GM23338 (cell line): ENCODE data around the gene KCNT1. TPM values are rescaled to one million over a fixed set of nuclear protein-coding genes. Genes with fewer than 3 reads are reported as not detected.

Source experiments
- ATAC-seq: fragments of 200-7000 bp; cut with Tn5 transposase; 3 replicates; pipeline ENCODE4 v1.9.1; 2020
- DNase-seq: peaks from one replicate; pipeline ENCODE4 v3.0.0-alpha.2; 2015; ENCODE audit warnings: low spot score
- H2AFZ ChIP-seq: fragments of 200-600 bp; sonication (generic); 2 replicates; pipeline ENCODE4 v1.8.0; 2016; ENCODE audit warnings: antibody characterized with exemption, mild to moderate bottlenecking, moderate library complexity
- H3F3A ChIP-seq: fragments of 200-600 bp; sonication (generic); replicated peaks from 2 replicates; pipeline ENCODE4 v1.8.0; 2017; ENCODE audit warnings: antibody characterized with exemption, mixed run types, low read depth
- H3K27ac ChIP-seq: fragments of 200-600 bp; sonication (generic); 2 replicates; pipeline ENCODE4 v1.6.1; 2016; ENCODE audit warnings: low read depth
- H3K27me3 ChIP-seq: fragments of 200-600 bp; sonication (generic); 2 replicates; pipeline ENCODE4 v1.8.0; 2016; ENCODE audit warnings: mild to moderate bottlenecking, mixed run types, moderate library complexity; ENCODE audit not compliant: insufficient read depth
- H3K36me3 ChIP-seq: fragments of 200-600 bp; sonication (generic); 2 replicates; pipeline ENCODE4 v1.8.0; 2016; ENCODE audit warnings: mild to moderate bottlenecking; ENCODE audit not compliant: insufficient read depth
- H3K4me1 ChIP-seq: fragments of 200-600 bp; sonication (generic); 2 replicates; pipeline ENCODE4 v1.8.0; 2016; ENCODE audit warnings: mild to moderate bottlenecking, moderate library complexity; ENCODE audit not compliant: insufficient read depth
- H3K4me2 ChIP-seq: fragments of 200-600 bp; sonication (generic); 2 replicates; pipeline ENCODE4 v1.7.1; 2017; ENCODE audit warnings: mixed run types
- H3K4me3 ChIP-seq: fragments of 200-600 bp; sonication (generic); 2 replicates; pipeline ENCODE4 v1.6.1; 2016; ENCODE audit warnings: mixed run types
- H3K79me2 ChIP-seq: fragments of 200-600 bp; sonication (generic); replicated peaks from 2 replicates; pipeline ENCODE4 v1.8.0; 2017; ENCODE audit warnings: mild to moderate bottlenecking; ENCODE audit not compliant: insufficient read depth
- H3K9me2 ChIP-seq: fragments of 200-600 bp; sonication (generic); 2 replicates; pipeline ENCODE4 v1.8.0; 2017; ENCODE audit not compliant: insufficient read depth
- H4K20me1 ChIP-seq: fragments of 200-600 bp; sonication (generic); replicated peaks from 2 replicates; pipeline ENCODE4 v1.8.0; 2017; ENCODE audit warnings: mild to moderate bottlenecking; ENCODE audit not compliant: insufficient read depth
- H3K27ac Mint-ChIP-seq: 2 replicates; pipeline ENCODE4 v1.8.0; 2020; ENCODE audit warnings: inconsistent platforms, mild to moderate bottlenecking, moderate library complexity, mixed read lengths
- H3K27me3 Mint-ChIP-seq: 3 replicates; pipeline ENCODE4 v1.8.0; 2022; ENCODE audit warnings: low read depth, mild to moderate bottlenecking, moderate library complexity, mixed read lengths, inconsistent platforms; ENCODE audit not compliant: insufficient read depth, poor library complexity
- H3K36me3 Mint-ChIP-seq: 3 replicates; pipeline ENCODE4 v1.8.0; 2021; ENCODE audit warnings: low read depth, mild to moderate bottlenecking, inconsistent platforms, moderate library complexity, mixed read lengths
- H3K4me1 Mint-ChIP-seq: 3 replicates; pipeline ENCODE4 v1.8.0; 2020; ENCODE audit warnings: mild to moderate bottlenecking, inconsistent platforms, mixed read lengths
- H3K4me3 Mint-ChIP-seq: 3 replicates; pipeline ENCODE4 v1.8.0; 2021; ENCODE audit warnings: moderate library complexity, mild to moderate bottlenecking, inconsistent platforms, mixed read lengths
- H3K9me3 Mint-ChIP-seq: 3 replicates; pipeline ENCODE4 v1.8.0; 2020; ENCODE audit warnings: moderate library complexity, mild to moderate bottlenecking, inconsistent platforms, mixed read lengths
- polyA plus RNA-seq: library from polyadenylated mRNA; unstranded; fragments of >200 nt; fragmentation: Nextera tagmentation; extraction: Ambion mirVana; gene quantifications from 2 replicates; pipeline ENCODE4 v1.2.1, GENCODE V29; 2016
- total RNA-seq: library from RNA; depleted of rRNA; stranded (reverse); fragments of >200 nt; shearing (Covaris generic); gene quantifications from 2 replicates; pipeline ENCODE4 v1.2.3, GENCODE V29; 2014
- TF ChIP-seq, protein P1 (sequence below): fragments of 250-450 bp; sonication (Bioruptor Pico); IDR thresholded peaks from 2 replicates; pipeline ENCODE4 v1.5.0; 2020; ENCODE audit warnings: mild to moderate bottlenecking, moderate library complexity
- TF ChIP-seq, protein P2 (sequence below): IDR thresholded peaks from 2 replicates; pipeline ENCODE4 v1.6.1; 2016; ENCODE audit warnings: antibody characterized with exemption

Gene KCNT1
- total and polyA plus RNA-seq, 2 experiments from 2014 or later: 0.05 to 0.28 TPM

DNA sequence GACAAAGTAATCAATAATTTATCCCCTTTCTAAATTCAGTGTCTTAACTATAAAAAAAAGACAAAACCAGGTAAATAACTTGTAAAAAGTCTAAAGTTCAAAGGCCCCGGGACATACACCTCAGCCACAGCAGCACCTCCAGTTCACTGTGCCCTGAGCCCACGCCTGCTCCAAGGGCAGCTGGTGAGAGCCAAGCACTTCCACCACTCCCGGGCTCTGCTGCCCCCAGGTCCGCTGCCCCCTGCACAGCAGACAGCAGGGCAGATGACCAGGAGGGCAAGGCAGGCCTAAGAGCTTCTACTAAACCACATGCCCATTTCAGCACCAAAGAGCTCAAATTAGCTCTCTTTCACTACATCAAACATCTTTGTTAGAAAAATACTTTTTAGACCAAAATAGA lies 113.4 kb downstream of the KCNT1 start (continued):
- TF ChIP-seq, protein P1, sequence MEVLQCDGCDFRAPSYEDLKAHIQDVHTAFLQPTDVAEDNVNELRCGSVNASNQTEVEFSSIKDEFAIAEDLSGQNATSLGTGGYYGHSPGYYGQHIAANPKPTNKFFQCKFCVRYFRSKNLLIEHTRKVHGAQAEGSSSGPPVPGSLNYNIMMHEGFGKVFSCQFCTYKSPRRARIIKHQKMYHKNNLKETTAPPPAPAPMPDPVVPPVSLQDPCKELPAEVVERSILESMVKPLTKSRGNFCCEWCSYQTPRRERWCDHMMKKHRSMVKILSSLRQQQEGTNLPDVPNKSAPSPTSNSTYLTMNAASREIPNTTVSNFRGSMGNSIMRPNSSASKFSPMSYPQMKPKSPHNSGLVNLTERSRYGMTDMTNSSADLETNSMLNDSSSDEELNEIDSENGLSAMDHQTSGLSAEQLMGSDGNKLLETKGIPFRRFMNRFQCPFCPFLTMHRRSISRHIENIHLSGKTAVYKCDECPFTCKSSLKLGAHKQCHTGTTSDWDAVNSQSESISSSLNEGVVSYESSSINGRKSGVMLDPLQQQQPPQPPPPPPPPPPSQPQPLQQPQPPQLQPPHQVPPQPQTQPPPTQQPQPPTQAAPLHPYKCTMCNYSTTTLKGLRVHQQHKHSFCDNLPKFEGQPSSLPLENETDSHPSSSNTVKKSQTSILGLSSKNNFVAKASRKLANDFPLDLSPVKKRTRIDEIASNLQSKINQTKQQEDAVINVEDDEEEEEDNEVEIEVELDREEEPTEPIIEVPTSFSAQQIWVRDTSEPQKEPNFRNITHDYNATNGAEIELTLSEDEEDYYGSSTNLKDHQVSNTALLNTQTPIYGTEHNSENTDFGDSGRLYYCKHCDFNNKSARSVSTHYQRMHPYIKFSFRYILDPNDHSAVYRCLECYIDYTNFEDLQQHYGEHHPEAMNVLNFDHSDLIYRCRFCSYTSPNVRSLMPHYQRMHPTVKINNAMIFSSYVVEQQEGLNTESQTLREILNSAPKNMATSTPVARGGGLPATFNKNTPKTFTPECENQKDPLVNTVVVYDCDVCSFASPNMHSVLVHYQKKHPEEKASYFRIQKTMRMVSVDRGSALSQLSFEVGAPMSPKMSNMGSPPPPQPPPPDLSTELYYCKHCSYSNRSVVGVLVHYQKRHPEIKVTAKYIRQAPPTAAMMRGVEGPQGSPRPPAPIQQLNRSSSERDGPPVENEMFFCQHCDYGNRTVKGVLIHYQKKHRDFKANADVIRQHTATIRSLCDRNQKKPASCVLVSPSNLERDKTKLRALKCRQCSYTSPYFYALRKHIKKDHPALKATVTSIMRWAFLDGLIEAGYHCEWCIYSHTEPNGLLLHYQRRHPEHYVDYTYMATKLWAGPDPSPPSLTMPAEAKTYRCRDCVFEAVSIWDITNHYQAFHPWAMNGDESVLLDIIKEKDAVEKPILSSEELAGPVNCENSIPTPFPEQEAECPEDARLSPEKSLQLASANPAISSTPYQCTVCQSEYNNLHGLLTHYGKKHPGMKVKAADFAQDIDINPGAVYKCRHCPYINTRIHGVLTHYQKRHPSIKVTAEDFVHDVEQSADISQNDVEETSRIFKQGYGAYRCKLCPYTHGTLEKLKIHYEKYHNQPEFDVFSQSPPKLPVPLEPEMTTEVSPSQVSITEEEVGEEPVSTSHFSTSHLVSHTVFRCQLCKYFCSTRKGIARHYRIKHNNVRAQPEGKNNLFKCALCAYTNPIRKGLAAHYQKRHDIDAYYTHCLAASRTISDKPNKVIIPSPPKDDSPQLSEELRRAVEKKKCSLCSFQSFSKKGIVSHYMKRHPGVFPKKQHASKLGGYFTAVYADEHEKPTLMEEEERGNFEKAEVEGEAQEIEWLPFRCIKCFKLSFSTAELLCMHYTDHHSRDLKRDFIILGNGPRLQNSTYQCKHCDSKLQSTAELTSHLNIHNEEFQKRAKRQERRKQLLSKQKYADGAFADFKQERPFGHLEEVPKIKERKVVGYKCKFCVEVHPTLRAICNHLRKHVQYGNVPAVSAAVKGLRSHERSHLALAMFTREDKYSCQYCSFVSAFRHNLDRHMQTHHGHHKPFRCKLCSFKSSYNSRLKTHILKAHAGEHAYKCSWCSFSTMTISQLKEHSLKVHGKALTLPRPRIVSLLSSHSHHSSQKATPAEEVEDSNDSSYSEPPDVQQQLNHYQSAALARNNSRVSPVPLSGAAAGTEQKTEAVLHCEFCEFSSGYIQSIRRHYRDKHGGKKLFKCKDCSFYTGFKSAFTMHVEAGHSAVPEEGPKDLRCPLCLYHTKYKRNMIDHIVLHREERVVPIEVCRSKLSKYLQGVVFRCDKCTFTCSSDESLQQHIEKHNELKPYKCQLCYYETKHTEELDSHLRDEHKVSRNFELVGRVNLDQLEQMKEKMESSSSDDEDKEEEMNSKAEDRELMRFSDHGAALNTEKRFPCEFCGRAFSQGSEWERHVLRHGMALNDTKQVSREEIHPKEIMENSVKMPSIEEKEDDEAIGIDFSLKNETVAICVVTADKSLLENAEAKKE (CRISPR knock-in tag): no peak

DNA sequence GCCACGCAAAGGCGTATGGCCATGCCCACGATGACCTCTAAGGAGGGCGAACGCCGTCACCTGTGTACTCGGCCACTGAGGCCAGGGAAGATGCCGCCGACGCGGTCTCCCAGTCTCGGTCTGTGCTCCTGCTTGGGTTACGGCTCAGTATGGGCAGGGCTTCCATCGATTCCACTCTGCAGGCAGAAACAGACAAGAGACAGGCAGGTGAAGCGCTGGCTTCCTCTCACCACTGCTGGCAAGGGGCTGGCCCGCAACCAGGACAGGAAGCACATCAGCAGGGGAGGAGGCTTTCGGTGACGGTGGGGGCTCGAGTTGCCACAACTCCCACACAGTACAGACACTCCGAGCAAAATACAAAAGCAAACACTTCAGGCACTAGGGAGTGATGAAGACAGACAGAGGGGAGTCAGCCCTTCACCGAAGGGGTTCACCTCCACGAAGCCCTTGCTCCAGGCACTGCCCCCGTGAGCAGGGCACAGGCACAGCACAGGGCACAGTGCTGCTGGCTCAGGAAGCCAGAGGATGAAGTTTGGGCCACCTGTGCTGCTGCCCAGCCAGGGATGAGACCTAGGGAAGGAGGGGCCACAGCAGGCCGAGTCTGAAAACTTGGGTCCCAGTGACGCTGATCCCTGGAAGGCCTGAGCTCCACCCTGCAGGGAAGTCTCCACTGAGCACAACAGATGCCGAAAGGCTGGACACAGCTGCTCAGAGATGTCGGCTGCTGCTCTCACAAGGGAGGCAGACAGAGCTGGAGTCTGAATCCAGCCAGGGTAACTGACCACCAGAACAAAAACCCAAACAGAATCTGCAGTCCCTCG lies 114.1 kb downstream of the KCNT1 start:
- H3K36me3 ChIP-seq: peaks cover 10% of the 10 kb centered on the region; the same call in 1 of the 2 replicates
- H3K9me3 Mint-ChIP-seq: no peaks in the 10 kb centered on the region
- DNase-seq: no peak

More for the DNA sequence above, 114.1 kb downstream of the KCNT1 start:
- no peak for ATAC-seq
- Histone ChIP-seq H4K20me1 (peaks cover 8% of the 10 kb centered on the region), H3K4me3 (no peak overlapping the region), H3K4me2 (no peak overlapping the region), H3K9me2 (no peaks in the 10 kb centered on the region), H3K27me3 (no peaks in the 10 kb centered on the region), H3F3A (no peaks in the 10 kb centered on the region), H3K79me2 (no peaks in the 10 kb centered on the region), H3K4me1 (no peaks in the 10 kb centered on the region), H3K27ac (no peak overlapping the region), H2AFZ (no peak overlapping the region)
- TF ChIP-seq, protein P2, sequence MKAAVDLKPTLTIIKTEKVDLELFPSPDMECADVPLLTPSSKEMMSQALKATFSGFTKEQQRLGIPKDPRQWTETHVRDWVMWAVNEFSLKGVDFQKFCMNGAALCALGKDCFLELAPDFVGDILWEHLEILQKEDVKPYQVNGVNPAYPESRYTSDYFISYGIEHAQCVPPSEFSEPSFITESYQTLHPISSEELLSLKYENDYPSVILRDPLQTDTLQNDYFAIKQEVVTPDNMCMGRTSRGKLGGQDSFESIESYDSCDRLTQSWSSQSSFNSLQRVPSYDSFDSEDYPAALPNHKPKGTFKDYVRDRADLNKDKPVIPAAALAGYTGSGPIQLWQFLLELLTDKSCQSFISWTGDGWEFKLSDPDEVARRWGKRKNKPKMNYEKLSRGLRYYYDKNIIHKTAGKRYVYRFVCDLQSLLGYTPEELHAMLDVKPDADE: no peak
- Mint-ChIP-seq H3K4me3 (no peak overlapping the region), H3K27ac (peak overlapping the region; percentile 92), H3K27me3 (peaks cover 8% of the 10 kb centered on the region), H3K36me3 (peaks cover 90% of the 10 kb centered on the region), H3K4me1 (peaks cover 3% of the 10 kb centered on the region; the same call in 1 of the 3 replicates)
